Stimulated activated CD8-positive, alpha-beta memory T cell treated with anti-CD3 and anti-CD28 coated beads, Interleukin-12 subunit alpha, Interleukin-12 subunit beta, amount 100 ng/mL, for 4 hours (primary cell): Measurements from ENCODE around the gene MYLK4.

Experiments used
- DNase-seq: peaks from one replicate; pipeline ENCODE4 v3.0.0-alpha.2; 2020; ENCODE audit warnings: low read depth

The MYLK4 gene

GRCh38 chr6:2755456-2755855, 4.7 kb upstream of the MYLK4 start:
- DNase-seq = no peak

- DNase-seq = no peak
These were observed 4.2 kb upstream of the MYLK4 start for GRCh38 chr6:2754911-2755310.

- DNase-seq = no peak
These were observed 3.7 kb upstream of the MYLK4 start for GRCh38 chr6:2754393-2754792.

- no peak for DNase-seq
These were observed 3.0 kb upstream of the MYLK4 start for GRCh38 chr6:2753743-2754142.

- no peak for DNase-seq
These were observed 2.4 kb upstream of the MYLK4 start for GRCh38 chr6:2753110-2753489.

- no peak for DNase-seq
These were observed 1.9 kb upstream of the MYLK4 start for GRCh38 chr6:2752477-2753109.

GRCh38 chr6:2751871-2752270, 1.1 kb upstream of the MYLK4 start:
- no peak for DNase-seq

GRCh38 chr6:2749969-2750600, 637 bp downstream of the MYLK4 start:
- DNase-seq = no peak

GRCh38 chr6:2748183-2748582, 2.5 kb downstream of the MYLK4 start:
- DNase-seq = no peak

GRCh38 chr6:2746557-2747061, 4.1 kb downstream of the MYLK4 start:
- DNase-seq = no peak

GRCh38 chr6:2745246-2745645, 5.5 kb downstream of the MYLK4 start:
- no peak for DNase-seq

- no peak for DNase-seq
These were observed 5.9 kb downstream of the MYLK4 start for GRCh38 chr6:2744778-2745177.

- no peak for DNase-seq
These were observed 6.4 kb downstream of the MYLK4 start for GRCh38 chr6:2744209-2744771.

- DNase-seq = no peak
These were observed 7.2 kb downstream of the MYLK4 start for GRCh38 chr6:2743280-2744208.

- no peak for DNase-seq
These were observed 9.0 kb downstream of the MYLK4 start for GRCh38 chr6:2741756-2742155.

GRCh38 chr6:2740581-2740980, 10.1 kb downstream of the MYLK4 start:
- DNase-seq = no peak

- no peak for DNase-seq
These were observed 11.4 kb downstream of the MYLK4 start for GRCh38 chr6:2739335-2739734.

- DNase-seq = no peak
These were observed 12.2 kb downstream of the MYLK4 start for GRCh38 chr6:2738373-2738979.

- DNase-seq = no peak
These were observed 12.8 kb downstream of the MYLK4 start for GRCh38 chr6:2737885-2738284.

GRCh38 chr6:2734488-2735166, 16.1 kb downstream of the MYLK4 start:
- DNase-seq = no peak

GRCh38 chr6:2733736-2734480, 16.8 kb downstream of the MYLK4 start:
- DNase-seq = no peak
